Measurements from ENCODE around the gene RCSD1. TPM values are rescaled to one million over a fixed set of nuclear protein-coding genes. Genes with fewer than 3 reads are reported as not detected.
A peak's percentile ranks its signal among the peaks of the same experiment; 100 is the strongest.
"Not testable (repeated sequence)": the region's sequence is repeated elsewhere in the genome, so short reads cannot be mapped to it uniquely, and the experiment has no call there.

The RCSD1 gene
- total and polyA plus RNA-seq, 5 experiments from 2014 or later = 121 to 156 (median 132) TPM

- no peaks in the 10 kb centered on the region for H3K9me3 Mint-ChIP-seq
- POLR2A ChIA-PET = interaction anchor here (1.3 kb wide), 2 partner anchors 14 to 108 kb away, joined by 3 read pairs; no protein-coding TSS in a partner anchor
- peaks cover 0 to 9% (median 0%) of the 10 kb centered on the region in 5 donors for H3K27me3 Mint-ChIP-seq
- ATAC-seq (peak; percentile 31 to 32), DNase-seq (peak in 5 of 10 donors; percentile 8 to 37 (median 33))
- H3K27ac Mint-ChIP-seq = peak overlapping the region in 8 of 10 donors; percentile 7 to 82 (median 69)
- H3K36me3 Mint-ChIP-seq = no peaks in the 10 kb centered on the region
- H3K4me3 Mint-ChIP-seq = peak overlapping the region; percentile 82 to 98 (median 96)
- H3K4me1 Mint-ChIP-seq = peaks cover 22 to 53% (median 37%) of the 10 kb centered on the region in 4 donors
These were observed 92.3 kb downstream of the RCSD1 start for GRCh38 chr1:167722152-167722869.

- Mint-ChIP-seq H3K9me3 (no peaks in the 10 kb centered on the region), H3K27ac (peak overlapping the region in 3 of 10 donors; percentile 44 to 71 (median 67)), H3K27me3 (peaks cover 0 to 9% (median 0%) of the 10 kb centered on the region in 5 donors), H3K36me3 (peaks cover 0 to 2% (median 0%) of the 10 kb centered on the region in 3 donors), H3K4me1 (peaks cover 22 to 51% (median 37%) of the 10 kb centered on the region in 4 donors), H3K4me3 (peak overlapping the region; percentile 82 to 98 (median 96))
- DNase-seq = no peak
- POLR2A ChIA-PET = interaction anchor here (0.5 kb wide), 1 partner anchor 165 kb away, joined by 3 read pairs; no protein-coding TSS in a partner anchor
- no peak for ATAC-seq
These were observed 92.8 kb downstream of the RCSD1 start for GRCh38 chr1:167722870-167723251.

GRCh38 chr1:167723707-167724323, 93.8 kb downstream of the RCSD1 start:
- Mint-ChIP-seq H3K27ac (peak overlapping the region in 1 of 10 donors; percentile 72), H3K9me3 (no peaks in the 10 kb centered on the region), H3K4me1 (peaks cover 22 to 51% (median 37%) of the 10 kb centered on the region in 4 donors), H3K4me3 (peak overlapping the region in 3 of 10 donors; percentile 1 to 96 (median 88)), H3K36me3 (peaks cover 0 to 2% (median 0%) of the 10 kb centered on the region in 3 donors), H3K27me3 (peaks cover 0 to 9% (median 0%) of the 10 kb centered on the region in 5 donors)
- ATAC-seq (no peak), DNase-seq (no peak)
- POLR2A ChIA-PET = interaction anchor here (1.2 kb wide), 1 partner anchor 9 kb away, joined by 5 read pairs; no protein-coding TSS in a partner anchor

GRCh38 chr1:167726008-167726407, 96.0 kb downstream of the RCSD1 start:
- ATAC-seq (no peak), DNase-seq (no peak)
- peaks cover 11 to 35% (median 25%) of the 10 kb centered on the region in 4 donors for H3K4me1 Mint-ChIP-seq
- H3K4me3 Mint-ChIP-seq = no peak overlapping the region
- peaks cover 0 to 9% (median 0%) of the 10 kb centered on the region in 5 donors for H3K27me3 Mint-ChIP-seq
- H3K36me3 Mint-ChIP-seq = peaks cover 0 to 9% (median 6%) of the 10 kb centered on the region in 3 donors
- no peak overlapping the region for H3K27ac Mint-ChIP-seq
- no peaks in the 10 kb centered on the region for H3K9me3 Mint-ChIP-seq
- POLR2A ChIA-PET = no interaction called here

- Mint-ChIP-seq H3K27me3 (peaks cover 0 to 8% (median 0%) of the 10 kb centered on the region in 5 donors), H3K4me1 (peaks cover 0 to 13% (median 11%) of the 10 kb centered on the region in 4 donors), H3K4me3 (no peak overlapping the region), H3K27ac (no peak overlapping the region), H3K36me3 (peaks cover 0 to 10% (median 6%) of the 10 kb centered on the region in 3 donors), H3K9me3 (no peaks in the 10 kb centered on the region)
- ATAC-seq (no peak), DNase-seq (no peak)
- POLR2A ChIA-PET = interaction anchor here (0.5 to 0.7 kb wide), 3 partner anchors 29 to 112 kb away, joined by 3 to 6 read pairs (median 3); no protein-coding TSS in a partner anchor
These were observed 98.9 kb downstream of the RCSD1 start for GRCh38 chr1:167728818-167729410.

GRCh38 chr1:167734227-167734626, 104.2 kb downstream of the RCSD1 start:
- Mint-ChIP-seq H3K9me3 (no peaks in the 10 kb centered on the region), H3K36me3 (peaks cover 0 to 10% (median 9%) of the 10 kb centered on the region in 3 donors), H3K4me3 (no peak overlapping the region), H3K4me1 (no peaks in the 10 kb centered on the region), H3K27me3 (no peaks in the 10 kb centered on the region), H3K27ac (no peak overlapping the region)
- POLR2A ChIA-PET = no interaction called here
- ATAC-seq (no peak), DNase-seq (no peak)

GRCh38 chr1:167734841-167735240, 104.8 kb downstream of the RCSD1 start:
- H3K27ac Mint-ChIP-seq = no peak overlapping the region
- DNase-seq (no peak), ATAC-seq (no peak)
- POLR2A ChIA-PET = no interaction called here
- H3K4me1 Mint-ChIP-seq = no peaks in the 10 kb centered on the region
- no peaks in the 10 kb centered on the region for H3K27me3 Mint-ChIP-seq
- peaks cover 0 to 10% (median 9%) of the 10 kb centered on the region in 3 donors for H3K36me3 Mint-ChIP-seq
- no peak overlapping the region for H3K4me3 Mint-ChIP-seq
- H3K9me3 Mint-ChIP-seq = no peaks in the 10 kb centered on the region

GRCh38 chr1:167737169-167737568, 107.1 kb downstream of the RCSD1 start:
- Mint-ChIP-seq H3K27me3 (no peaks in the 10 kb centered on the region), H3K36me3 (peaks cover 0 to 5% (median 0%) of the 10 kb centered on the region in 3 donors), H3K9me3 (no peaks in the 10 kb centered on the region)

GRCh38 chr1:167738158-167738557, 108.1 kb downstream of the RCSD1 start:
- POLR2A ChIA-PET = no interaction called here
- H3K4me3 Mint-ChIP-seq = no peak overlapping the region

More at GRCh38 chr1:167737169-167737568, 107.1 kb downstream of the RCSD1 start:
- no peak overlapping the region for H3K4me3 Mint-ChIP-seq
- DNase-seq (no peak), ATAC-seq (no peak)
- POLR2A ChIA-PET = no interaction called here
- no peak overlapping the region for H3K27ac Mint-ChIP-seq
- peaks cover 0 to 2% (median 0%) of the 10 kb centered on the region in 4 donors for H3K4me1 Mint-ChIP-seq

GRCh38 chr1:167739752-167740151, 109.7 kb downstream of the RCSD1 start:
- DNase-seq (no peak), ATAC-seq (no peak)
- POLR2A ChIA-PET = no interaction called here
- Mint-ChIP-seq H3K36me3 (peaks cover 0 to 5% (median 0%) of the 10 kb centered on the region in 3 donors), H3K4me3 (no peak overlapping the region), H3K4me1 (peaks cover 0 to 6% (median 1%) of the 10 kb centered on the region in 4 donors), H3K27me3 (no peaks in the 10 kb centered on the region), H3K9me3 (no peaks in the 10 kb centered on the region), H3K27ac (peak overlapping the region in 1 of 10 donors; percentile 45)

More at GRCh38 chr1:167738158-167738557, 108.1 kb downstream of the RCSD1 start:
- Mint-ChIP-seq H3K36me3 (peaks cover 0 to 5% (median 0%) of the 10 kb centered on the region in 3 donors), H3K4me1 (peaks cover 0 to 4% (median 1%) of the 10 kb centered on the region in 4 donors), H3K27me3 (no peaks in the 10 kb centered on the region), H3K9me3 (no peaks in the 10 kb centered on the region), H3K27ac (no peak overlapping the region)
- no peak for ATAC-seq
- DNase-seq = no peak

GRCh38 chr1:167741103-167741502, 111.1 kb downstream of the RCSD1 start:
- POLR2A ChIA-PET = interaction anchor here (0.7 kb wide), 1 partner anchor 25 kb away, joined by 4 read pairs; no protein-coding TSS in a partner anchor
- not testable (repeated sequence) for H3K9me3 Mint-ChIP-seq, H3K27ac Mint-ChIP-seq, H3K4me1 Mint-ChIP-seq, DNase-seq, ATAC-seq, H3K36me3 Mint-ChIP-seq, H3K27me3 Mint-ChIP-seq, H3K4me3 Mint-ChIP-seq

- DNase-seq, H3K27me3 Mint-ChIP-seq, H3K36me3 Mint-ChIP-seq, H3K9me3 Mint-ChIP-seq, H3K4me3 Mint-ChIP-seq, POLR2A ChIA-PET, ATAC-seq, H3K27ac Mint-ChIP-seq: not testable (repeated sequence)
- H3K4me1 Mint-ChIP-seq = peaks cover 0 to 15% (median 1%) of the 10 kb centered on the region in 4 donors
These were observed 112.5 kb downstream of the RCSD1 start for GRCh38 chr1:167742392-167743057.

All from naive thymus-derived CD8-positive, alpha-beta T cell (primary cell).